Dermis microvascular lymphatic vessel endothelial cell (primary cell): ENCODE measurements around the gene COL13A1. TPM values are rescaled to one million over a fixed set of nuclear protein-coding genes. Genes with fewer than 3 reads are reported as not detected.

Experiments used
- total RNA-seq: library from RNA; depleted of rRNA; stranded (reverse); fragments of >200 nt; gene quantifications from 2 replicates; pipeline ENCODE4 v1.2.1, GENCODE V29; 2014

Gene COL13A1
- total RNA-seq, 1 donor from 2014 or later: 4.7 TPM

Other genes starting within 250 kb of the COL13A1 start
- gene NEUROG3, start 228.5 kb upstream of the COL13A1 start, total RNA-seq: not detected in 2 replicates
- 0.25 and 0.39 TPM in 2 replicates for gene FAM241B, start 171.7 kb upstream of the COL13A1 start, total RNA-seq